ENCODE data around the gene COBL. TPM values are rescaled to one million over a fixed set of nuclear protein-coding genes. Genes with fewer than 3 reads are reported as not detected.

COBL gene
- total RNA-seq, 4 donors from 2014 or later, result 1.1 to 27.7 (median 15.2) TPM

GRCh38 chr7:51138123-51139085 lies 178.2 kb downstream of the COBL start:
- DNase-seq (ENCODE audit: low spot score), result no peak
- TF ChIP-seq, protein P1, sequence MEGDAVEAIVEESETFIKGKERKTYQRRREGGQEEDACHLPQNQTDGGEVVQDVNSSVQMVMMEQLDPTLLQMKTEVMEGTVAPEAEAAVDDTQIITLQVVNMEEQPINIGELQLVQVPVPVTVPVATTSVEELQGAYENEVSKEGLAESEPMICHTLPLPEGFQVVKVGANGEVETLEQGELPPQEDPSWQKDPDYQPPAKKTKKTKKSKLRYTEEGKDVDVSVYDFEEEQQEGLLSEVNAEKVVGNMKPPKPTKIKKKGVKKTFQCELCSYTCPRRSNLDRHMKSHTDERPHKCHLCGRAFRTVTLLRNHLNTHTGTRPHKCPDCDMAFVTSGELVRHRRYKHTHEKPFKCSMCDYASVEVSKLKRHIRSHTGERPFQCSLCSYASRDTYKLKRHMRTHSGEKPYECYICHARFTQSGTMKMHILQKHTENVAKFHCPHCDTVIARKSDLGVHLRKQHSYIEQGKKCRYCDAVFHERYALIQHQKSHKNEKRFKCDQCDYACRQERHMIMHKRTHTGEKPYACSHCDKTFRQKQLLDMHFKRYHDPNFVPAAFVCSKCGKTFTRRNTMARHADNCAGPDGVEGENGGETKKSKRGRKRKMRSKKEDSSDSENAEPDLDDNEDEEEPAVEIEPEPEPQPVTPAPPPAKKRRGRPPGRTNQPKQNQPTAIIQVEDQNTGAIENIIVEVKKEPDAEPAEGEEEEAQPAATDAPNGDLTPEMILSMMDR (IDR thresholded peaks at IDR 0.05), result no peak
- ATAC-seq (ENCODE audit: low FRiP score), result no peak

DNA sequence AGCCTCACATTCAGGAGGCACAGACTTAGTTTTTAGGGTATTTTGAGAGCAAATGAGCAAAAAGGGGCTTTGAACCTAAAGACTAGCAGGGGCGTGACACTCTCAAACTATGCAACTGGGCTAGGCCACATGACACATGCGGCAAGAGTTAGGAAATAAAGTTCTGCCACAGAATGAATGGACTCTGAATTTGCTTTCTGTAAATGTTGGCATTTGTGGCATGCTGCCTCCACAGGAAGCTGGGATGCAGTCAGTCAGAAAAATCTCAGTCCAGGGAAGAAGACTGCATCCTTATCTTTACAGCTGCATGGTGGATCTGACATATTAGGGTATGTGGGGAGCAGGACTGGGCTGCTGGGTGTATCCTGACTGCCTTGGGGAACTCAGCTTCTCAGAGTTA lies 181.0 kb downstream of the COBL start:
- ATAC-seq (ENCODE audit: low FRiP score) (no peak), DNase-seq (ENCODE audit: low spot score) (no peak)
- TF ChIP-seq, protein P1 (IDR thresholded peaks at IDR 0.05), result no peak

DNA sequence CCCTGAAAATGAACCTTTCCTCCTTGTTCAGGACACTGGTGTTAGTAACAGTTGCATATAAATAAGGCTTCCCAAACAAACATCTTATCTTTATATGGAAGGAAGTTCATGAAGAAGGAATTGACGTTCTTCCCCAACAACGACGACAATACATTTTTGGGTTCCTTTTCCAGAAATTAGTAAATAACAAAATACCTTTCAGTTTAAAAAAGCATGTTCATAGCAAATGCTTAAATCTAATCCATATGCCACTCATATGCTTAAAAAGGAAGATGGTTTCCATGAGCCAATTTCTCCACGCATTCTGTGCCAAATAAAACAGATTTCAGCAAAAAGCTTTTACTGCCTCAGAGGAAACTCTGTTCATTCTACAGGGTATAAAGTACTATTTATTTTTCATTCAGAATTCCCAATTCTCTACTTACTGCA lies 182.6 kb downstream of the COBL start:
- TF ChIP-seq, protein P1 (IDR thresholded peaks at IDR 0.05), result no peak
- ATAC-seq (ENCODE audit: low FRiP score), result no peak
- DNase-seq (ENCODE audit: low spot score), result no peak

- TF ChIP-seq, protein P1 (IDR thresholded peaks at IDR 0.05), result no peak
- ATAC-seq (ENCODE audit: low FRiP score) (no peak), DNase-seq (ENCODE audit: low spot score) (no peak)
Measured at GRCh38 chr7:51132661-51133060, 183.9 kb downstream of the COBL start.

DNA sequence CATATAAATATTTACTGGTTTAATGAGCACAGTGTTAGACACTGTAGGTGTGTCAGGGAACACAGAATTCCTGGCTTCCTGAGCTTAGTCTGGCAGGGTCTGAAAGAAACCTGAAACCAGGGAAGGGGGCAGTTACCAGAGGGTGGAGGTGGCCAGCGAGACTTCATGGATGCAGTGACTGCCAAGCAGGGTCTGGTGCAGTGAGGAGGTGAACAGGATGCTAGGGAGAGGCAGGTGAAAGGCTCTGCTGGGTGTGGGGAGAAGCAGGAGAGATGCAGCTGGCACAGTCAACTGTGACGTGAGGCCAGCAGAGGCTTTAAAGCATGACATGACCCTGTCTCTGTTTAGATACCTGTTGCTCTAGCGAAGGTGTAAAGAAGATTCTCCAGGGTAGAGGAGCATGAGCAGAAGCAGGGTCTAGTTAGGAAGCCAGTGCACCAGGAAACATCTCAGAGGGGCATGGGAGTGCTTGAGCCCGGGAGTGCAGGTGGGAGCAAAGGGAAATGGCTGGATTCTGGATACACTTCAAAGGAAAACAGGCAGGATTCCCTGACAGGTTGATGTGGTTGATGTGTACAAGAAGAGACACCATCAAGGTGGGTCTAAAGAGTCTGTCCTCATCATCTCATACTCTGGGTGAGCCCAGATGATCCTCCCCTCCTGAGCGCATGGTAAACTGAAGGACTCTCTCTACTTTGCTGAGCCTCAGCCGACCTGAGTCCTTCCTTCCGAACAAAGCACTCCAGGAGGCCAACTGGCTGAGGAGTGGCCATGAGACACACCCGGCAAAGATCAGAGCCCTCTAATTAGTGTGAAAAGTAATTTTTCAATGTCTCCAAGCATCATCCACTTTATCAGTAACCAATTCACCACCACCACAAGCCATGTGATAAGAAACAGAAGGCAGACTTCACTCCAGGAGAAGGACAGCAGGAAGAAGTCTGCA lies 186.8 kb downstream of the COBL start:
- no peak for ATAC-seq (ENCODE audit: low FRiP score)
- TF ChIP-seq, protein P1 (IDR thresholded peaks at IDR 0.05), result no peak
- DNase-seq (ENCODE audit: low spot score), result no peak

DNA sequence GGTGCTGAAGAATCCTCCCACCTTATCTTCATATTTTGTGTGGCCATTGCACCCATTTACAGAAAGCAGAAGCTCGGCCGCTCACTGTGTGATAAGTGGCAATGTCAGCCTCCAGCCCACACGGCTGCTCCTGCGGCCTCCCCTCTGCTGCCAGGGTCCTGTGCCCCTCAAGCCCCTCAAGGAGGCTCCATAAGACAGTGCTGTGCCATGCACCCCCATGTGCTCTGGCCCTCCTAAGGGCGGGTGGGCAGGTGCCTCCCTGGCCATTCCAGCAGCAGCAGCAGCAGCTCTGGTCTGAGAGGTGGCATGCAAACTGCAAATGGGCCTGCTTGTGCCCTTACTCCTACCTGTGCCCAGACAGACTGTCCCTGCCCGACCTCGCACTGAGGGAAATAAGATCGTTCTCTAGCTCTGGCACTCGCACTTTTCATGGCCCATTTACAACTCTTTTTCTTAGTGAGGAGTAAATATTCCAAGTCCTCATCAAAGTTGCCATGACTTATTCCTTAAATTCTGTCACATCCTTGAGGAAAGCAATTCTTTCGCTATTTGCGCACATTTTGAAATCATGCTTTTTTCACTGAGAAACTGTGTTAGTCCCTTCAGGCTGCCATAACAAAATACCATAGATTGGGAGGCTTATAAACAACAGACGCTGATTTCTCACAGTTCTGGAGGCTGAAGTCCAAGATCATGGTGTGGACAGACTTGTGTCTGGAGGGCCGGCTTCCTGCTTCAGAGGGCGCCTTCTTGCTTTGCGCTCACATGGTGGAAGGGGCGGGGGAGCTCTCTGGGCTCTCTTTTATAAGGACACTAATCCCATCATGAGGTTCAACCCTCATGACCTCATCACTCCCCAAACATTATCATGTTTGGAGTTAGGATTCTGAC lies 187.8 kb downstream of the COBL start:
- no peak for DNase-seq (ENCODE audit: low spot score)
- ATAC-seq (ENCODE audit: low FRiP score), result no peak
- TF ChIP-seq, protein P1 (IDR thresholded peaks at IDR 0.05), result no peak

Measured in omental fat pad (tissue), 4 donors.